Loucy (cell line): ENCODE measurements around the gene CGB2.

ENCODE experiments used
- CTCF ChIP-seq: fragments of 200-600 bp; sonication (generic); conservative IDR thresholded peaks from 2 replicates; pipeline ENCODE4 v1.5.1; 2014; ENCODE audit warnings: mild to moderate bottlenecking, antibody characterized with exemption, low read length
- EZH2phosphoT487 ChIP-seq: fragments of 200-600 bp; IDR thresholded peaks from 2 replicates; pipeline ENCODE4 v1.6.1; 2018; ENCODE audit warnings: antibody characterized with exemption, mild to moderate bottlenecking, moderate library complexity, borderline replicate concordance

- TF ChIP-seq CTCF = no peak
- no peak for TF ChIP-seq EZH2phosphoT487
Measured at GRCh38 chr19:49070416-49070815, 38.7 kb downstream of the CGB2 start.
